K562 (cell line): ENCODE data around the gene TOM1L2. TPM values are rescaled to one million over a fixed set of nuclear protein-coding genes. Genes with fewer than 3 reads are reported as not detected.

Source experiments
- ATAC-seq: fragments of 200-7000 bp; cut with Tn5 transposase; 3 replicates; pipeline ENCODE4 v1.9.1; 2020; ENCODE audit warnings: moderate library complexity
- BruUV-seq: library from RNA; stranded (reverse); fragments of 400-500 nt; replicated peaks from 2 replicates; lab custom pipeline; 2021; lab: Mats Ljungman, UMichigan
- CTCF ChIA-PET: fragments of 300-600 bp; formaldehyde crosslinking; extraction: SDS; loops from one replicate; lab custom pipeline; 2021; ENCODE audit warnings: low intra/inter-chr PET ratio; lab: Yijun Ruan, JAX
- POLR2A ChIA-PET: fragments of 300-600, 350-650 bp; sonication (Branson Sonifier 250); formaldehyde crosslinking; extraction: SDS; loops from one replicate; lab custom pipeline; 2021; ENCODE audit warnings: antibody characterized with exemption, inconsistent platforms; lab: Yijun Ruan, JAX
- DNase-seq, 4 experiments: peaks; one replicate each; pipeline versions ENCODE4 v3.0.0 to v3.0.0-alpha.2; 2011 to 2018; ENCODE audit warnings: low spot score in 3 of 4, mixed read lengths in 3 of 4; ENCODE audit errors: extremely low read depth in 1 of 4
- FAIRE-seq: peaks from 2 replicates; lab custom pipeline; 2011; peaks lifted over from hg19 to GRCh38; lab: Jason Lieb, UNC
- H2AFZ ChIP-seq: 2 replicates; pipeline ENCODE4 v1.6.0; 2011; ENCODE audit warnings: low read depth, low read length, control low read depth, inconsistent platforms
- H3K27ac ChIP-seq: fragments of 200-600 bp; 3 replicates; pipeline ENCODE4 v1.8.0; 2011; ENCODE audit warnings: low read depth, mild to moderate bottlenecking, control low read depth, inconsistent platforms, low read length, moderate library complexity, mixed read lengths; ENCODE audit errors: extremely low read depth
- H3K27me3 ChIP-seq, 2 experiments: fragments of 300-600 bp in 1 of 2; 2 replicates in 1 of 2; 3 replicates in 1 of 2; pipeline versions ENCODE4 v1.6.0 to v1.8.0; 2011; ENCODE audit warnings: inconsistent platforms in 2 of 2, low read length in 2 of 2, mild to moderate bottlenecking in 1 of 2, mixed read lengths in 1 of 2, moderate library complexity in 1 of 2; ENCODE audit not compliant: control insufficient read depth in 2 of 2, insufficient read depth in 2 of 2
- H3K36me3 ChIP-seq: fragments of 300-600 bp; 3 replicates; pipeline ENCODE4 v1.8.0; 2011; ENCODE audit warnings: mild to moderate bottlenecking, low read length, inconsistent platforms; ENCODE audit not compliant: control insufficient read depth, insufficient read depth
- H3K4me1 ChIP-seq, 2 experiments: fragments of 200-600 bp in 1 of 2; replicated peaks in 1 of 2; 2 replicates in 1 of 2; 3 replicates in 1 of 2; pipeline versions ENCODE4 v1.5.1 to v1.8.0; 2011; ENCODE audit warnings: inconsistent platforms in 2 of 2, low read length in 2 of 2, mild to moderate bottlenecking in 1 of 2, mixed read lengths in 1 of 2, moderate library complexity in 1 of 2; ENCODE audit not compliant: control insufficient read depth in 2 of 2, insufficient read depth in 2 of 2
- H3K4me2 ChIP-seq: 2 replicates; pipeline ENCODE4 v1.6.1; 2011; ENCODE audit warnings: low read length, control low read depth, inconsistent platforms, mixed read lengths; ENCODE audit not compliant: insufficient read depth
- H3K4me3 ChIP-seq: fragments of 200-600 bp; sonication (generic), shearing (Covaris generic); 2 replicates; pipeline ENCODE4 v1.5.1; 2016; ENCODE audit warnings: control low read depth, inconsistent platforms
- H3K79me2 ChIP-seq: fragments of 200-600 bp; 3 replicates; pipeline ENCODE4 v1.8.0; 2011; ENCODE audit warnings: low read length, inconsistent platforms; ENCODE audit not compliant: control insufficient read depth, insufficient read depth
- H3K9ac ChIP-seq, 2 experiments: 2 replicates each; pipeline versions ENCODE4 v1.6.0 to v1.6.1; 2011; ENCODE audit warnings: low read depth in 2 of 2, low read length in 2 of 2, control low read depth in 1 of 2, inconsistent platforms in 1 of 2, mild to moderate bottlenecking in 1 of 2, mixed read lengths in 1 of 2; ENCODE audit not compliant: insufficient read depth in 1 of 2
- H3K9me1 ChIP-seq: one replicate; pipeline ENCODE4 v1.6.0; 2011; ENCODE audit warnings: inconsistent platforms, mild to moderate bottlenecking, low read length, moderate library complexity; ENCODE audit not compliant: control insufficient read depth, insufficient read depth
- H3K9me3 ChIP-seq: replicated peaks from 2 replicates; pipeline ENCODE4 v1.5.1; 2011; ENCODE audit warnings: low read depth, low read length, inconsistent platforms; ENCODE audit not compliant: control insufficient read depth, insufficient read depth
- H4K20me1 ChIP-seq: replicated peaks from 2 replicates; pipeline ENCODE4 v1.6.1; 2011; ENCODE audit warnings: low read length, inconsistent platforms, mixed read lengths; ENCODE audit not compliant: control insufficient read depth, insufficient read depth
- BRD9 ChIP-seq: fragments of 450-650 bp; IDR thresholded peaks from 2 replicates; pipeline ENCODE4 v1.6.1; 2018; ENCODE audit warnings: low read depth; ENCODE audit not compliant: partially characterized antibody
- C11orf30 ChIP-seq: fragments of 450-650 bp; IDR thresholded peaks from 2 replicates; pipeline ENCODE4 v1.6.1; 2016; ENCODE audit warnings: low read depth, mild to moderate bottlenecking
- MAFG ChIP-seq: fragments of 450-650 bp; conservative IDR thresholded peaks from 2 replicates; pipeline ENCODE4 v1.6.1; 2016; ENCODE audit warnings: missing genetic modification characterization, missing compliant biosample characterization
- SAFB2 ChIP-seq: fragments of 200-400 bp; formaldehyde crosslinking; IDR thresholded peaks from 2 replicates; pipeline ENCODE4 v1.6.1; 2018; ENCODE audit warnings: borderline replicate concordance, low read length, low read depth, moderate library complexity; ENCODE audit not compliant: severe bottlenecking
- ZNF316 ChIP-seq: fragments of 450-650 bp; IDR thresholded peaks from 2 replicates; pipeline ENCODE4 v1.6.1; 2016
- WGBS: fragments of 100-300 bp; shearing (Covaris generic); methylation state at CpG from one replicate; pipeline ENCODE4 v1.1.6; 2016; ENCODE audit warnings: low coverage, mixed read lengths; ENCODE audit not compliant: insufficient coverage; ENCODE audit errors: missing lambda C conversion rate; 5-methylcytosine and 5-hydroxymethylcytosine counted together
- in situ Hi-C: fragments of 300-500 bp; cut with MboI; formaldehyde crosslinking; loops from 4 replicates; pipeline ENCODE4 v1.15.0; 2018; ENCODE audit warnings: inconsistent platforms, mixed read lengths
- intact Hi-C: fragments of 100-400 bp; cut with micrococcal nuclease; formaldehyde crosslinking; loops from 2 replicates; pipeline ENCODE4 v1.14.2; 2022
- polyA plus RNA-seq, 8 experiments: library from polyadenylated mRNA; depleted of rRNA in 4 of 8; stranded (reverse) in 5 of 8; unstranded in 3 of 8; fragments of >200 nt; fragmentation: Nextera tagmentation in 2 of 8; fragmentation: Illumina TruSeq in 1 of 8; extraction: Ambion mirVana in 2 of 8; extraction: Trizol in 1 of 8; gene quantifications; 2 replicates each; pipeline versions ENCODE4 v1.2.1 to v1.2.3, GENCODE V29; 2011 to 2014; ENCODE audit warnings: inconsistent platforms in 1 of 8, missing spikeins in 1 of 8
- total RNA-seq, 7 experiments: library from RNA; depleted of rRNA in 6 of 7; stranded (reverse); fragments of >200 nt in 6 of 7; fragmentation: Illumina TruSeq in 2 of 7; extraction: Trizol in 2 of 7; gene quantifications; 2 replicates each; pipeline versions ENCODE4 v1.2.1 to v1.2.3, GENCODE V29; 2011 to 2021; ENCODE audit warnings: low replicate concordance in 1 of 7

TOM1L2 gene
- total and polyA plus RNA-seq, 9 of the 15 experiments (the other 6 are each of a cell fraction or from before 2014, with no cell fraction given), result 0.07 to 6.0 (median 2.5) TPM

DNA sequence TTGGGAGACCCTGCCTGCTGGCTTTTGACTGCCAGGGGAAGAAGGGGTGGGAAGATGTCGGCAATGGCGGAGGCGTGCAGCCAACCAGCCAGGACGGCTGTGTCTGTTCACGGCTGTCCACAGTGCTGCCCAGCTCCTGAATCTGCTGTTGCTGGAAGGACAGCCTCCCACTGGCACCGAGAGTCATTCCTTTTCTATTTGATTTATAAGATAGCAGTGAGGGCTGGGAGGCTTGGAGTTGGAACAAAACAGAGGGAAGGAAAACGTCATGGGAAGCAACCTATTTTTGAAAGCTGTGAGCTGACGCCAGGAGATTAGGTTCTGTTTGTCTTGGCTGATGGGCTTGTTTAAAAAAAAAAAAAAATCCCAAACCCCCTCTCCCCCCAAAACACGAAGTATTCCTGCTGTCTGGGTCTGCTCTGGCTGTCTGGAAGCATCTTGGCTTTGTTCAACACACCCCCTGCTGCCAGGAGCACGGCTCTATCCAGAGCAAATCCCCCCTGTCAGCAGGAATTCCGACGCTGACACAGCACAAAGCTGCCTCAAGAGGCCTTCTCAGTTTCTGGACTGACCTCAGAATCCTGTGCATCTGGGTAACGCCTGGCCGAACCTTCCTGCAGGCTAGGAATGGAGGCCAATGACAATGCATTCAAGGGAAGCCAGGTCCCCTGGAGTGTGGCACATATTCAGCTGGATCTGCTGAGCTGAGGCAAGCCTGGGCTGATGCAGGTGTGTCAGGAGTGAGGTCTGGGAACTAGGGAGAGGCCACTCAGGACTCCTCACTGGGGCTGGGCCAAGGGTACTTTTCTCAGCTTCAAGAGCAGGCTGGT lies 94.5 kb downstream of the TOM1L2 start:
- 34% methylated on average over 14 of the region's 14 CpGs for WGBS
- Histone ChIP-seq H3K79me2 (no peaks in the 10 kb centered on the region), H3K27ac (no peak overlapping the region), H2AFZ (no peak overlapping the region), H4K20me1 (no peaks in the 10 kb centered on the region; the same call in 1 of the 2 replicates), H3K4me1 (no peaks in the 10 kb centered on the region), H3K4me3 (no peak overlapping the region), H3K36me3 (no peaks in the 10 kb centered on the region), H3K9me3 (no peaks in the 10 kb centered on the region), H3K9ac (peak overlapping the region in 1 of 2 experiments; percentile 64; a peak in 2 of 4 replicates), H3K4me2 (no peak overlapping the region), H3K9me1 (no peaks in the 10 kb centered on the region), H3K27me3 (no peaks in the 10 kb centered on the region)
- TF ChIP-seq BRD9 (no peak), MAFG (tag) (peak; percentile 29; the same call in 1 of the 2 replicates), SAFB2 (no peak), ZNF316 (peak; percentile 77), C11orf30 (peak; percentile 62)
- ChIA-PET POLR2A (interaction anchor here (0.6 to 1.2 kb wide), 3 partner anchors 36 to 527 kb away, joined by 3 read pairs; no protein-coding TSS in a partner anchor), CTCF (interaction anchor here (0.6 kb wide), 1 partner anchor 23 kb away, joined by 4 read pairs; no protein-coding TSS in a partner anchor)
- DNase-seq (no peak), FAIRE-seq (no peak), ATAC-seq (no peak)
- intact Hi-C loops, result no loop called here
- in situ Hi-C loops, result no loop called here
- BruUV-seq, result no TSS peak
